PC-3 (cell line): ENCODE results near the gene PAMR1.

Experiments used
- CTCF ChIP-seq: fragments of 300-600 bp; sonication (generic); conservative IDR thresholded peaks from 2 replicates; pipeline ENCODE4 v1.5.1; 2017; ENCODE audit warnings: antibody characterized with exemption, low read depth, mild to moderate bottlenecking, low read length
- EZH2 ChIP-seq: fragments of 300-600 bp; sonication (generic); IDR thresholded peaks from one replicate; pipeline ENCODE4 v1.6.1; 2017; ENCODE audit warnings: antibody characterized with exemption, mild to moderate bottlenecking, low read length; ENCODE audit not compliant: unreplicated experiment
- EZH2phosphoT487 ChIP-seq: fragments of 300-600 bp; sonication (generic); IDR thresholded peaks from 2 replicates; pipeline ENCODE4 v1.6.1; 2018; ENCODE audit warnings: mild to moderate bottlenecking, antibody characterized with exemption, low read length, borderline replicate concordance

GRCh38 chr11:35541621-35542375, 16.4 kb upstream of the PAMR1 start:
- TF ChIP-seq CTCF (no peak), EZH2phosphoT487 (no peak), EZH2 (no peak)
